ENCODE data around the gene TICRR. TPM values are rescaled to one million over a fixed set of nuclear protein-coding genes. Genes with fewer than 3 reads are reported as not detected.

Gene TICRR
- total and polyA plus RNA-seq, 2 of the 13 experiments (the other 11 are each of a cell fraction or from before 2014, with no cell fraction given): 4.1 to 14.3 TPM

GRCh38 chr15:89553632-89554031 lies 21.6 kb upstream of the TICRR start:
- Histone ChIP-seq H3K9ac (ENCODE audit: insufficient read depth, low read depth, low read length) (no peak overlapping the region), H4K20me1 (ENCODE audit: insufficient read depth, low read length) (no peaks in the 10 kb centered on the region), H3K79me2 (ENCODE audit: insufficient read depth, low read length) (no peaks in the 10 kb centered on the region), H3K27me3 (ENCODE audit: control insufficient read depth in 1 of 2, insufficient read depth in 2 of 2, low read length in 2 of 2) (peaks cover 1 to 13% of the 10 kb centered on the region in 2 experiments; a peak in 2 of 5 replicates), H3K4me3 (replicated peaks in 1 of 3; ENCODE audit: insufficient read depth in 1 of 3, low read depth in 2 of 3, low read length in 3 of 3) (no peak overlapping the region), H3K9me3 (ENCODE audit: low read length) (no peaks in the 10 kb centered on the region), H3K36me3 (replicated peaks in 1 of 2; ENCODE audit: control insufficient read depth in 1 of 2, insufficient read depth in 2 of 2, low read length in 2 of 2) (no peaks in the 10 kb centered on the region), H3K4me2 (ENCODE audit: low read depth, low read length) (no peak overlapping the region), H2AFZ (ENCODE audit: low read length) (no peak overlapping the region), H3K27ac (ENCODE audit: extremely low read length, insufficient read depth, low read length) (no peak overlapping the region), H3K4me1 (ENCODE audit: insufficient read depth, low read length) (0 out of 2 replicates have a peak, but pooled peaks cover 8% of the 10 kb centered on the region)
- POLR2A ChIA-PET: no interaction called here
- CTCF ChIA-PET (ENCODE audit: low intra/inter-chr PET ratio, low total read pairs): no interaction called here
- TF ChIP-seq NFYC (CRISPR knock-in tag; IDR thresholded peaks at IDR 0.05) (no peak), PATZ1 (CRISPR knock-in tag; IDR thresholded peaks at IDR 0.05) (peak; percentile 41; the same call in 1 of the 2 replicates)
- FAIRE-seq (no peak), DNase-seq (ENCODE audit: low spot score) (no peak), ATAC-seq (peak; percentile 73)
- no TSS peak for BruUV-seq (replicated peaks)
- in situ Hi-C loops (cut with HindIII; ENCODE audit: extremely low pct_ligation_motif_present, low pct_unique_long_range_greater_than_20kb) (loop anchor here (5.0 kb wide), 1 partner anchor 56 kb away; the partner anchor contains the start of gene RHCG), intact Hi-C loops (cut with micrococcal nuclease; ENCODE audit: unreplicated experiment) (loop anchor here (2.0 kb wide), 1 partner anchor 57 kb away; the partner anchor contains the start of gene RHCG)
- WGBS (ENCODE audit: low lambda C conversion rate): 33% methylated on average over 3 of the region's 3 CpGs

- no peak overlapping the region for H3K4me2 ChIP-seq (ENCODE audit: low read depth, low read length)
- DNase-seq (ENCODE audit: low spot score) (no peak), FAIRE-seq (no peak), ATAC-seq (peak; percentile 71)
- no peak overlapping the region for H2AFZ ChIP-seq (ENCODE audit: low read length)
- peaks cover 1 to 10% of the 10 kb centered on the region in 2 experiments; a peak in 1 of 5 replicates for H3K27me3 ChIP-seq (ENCODE audit: control insufficient read depth in 1 of 2, insufficient read depth in 2 of 2, low read length in 2 of 2)
- no peaks in the 10 kb centered on the region for H4K20me1 ChIP-seq (ENCODE audit: insufficient read depth, low read length)
- in situ Hi-C loops (cut with HindIII; ENCODE audit: extremely low pct_ligation_motif_present, low pct_unique_long_range_greater_than_20kb): loop anchor here (5.0 kb wide), 1 partner anchor 57 kb away; the partner anchor contains the start of gene RHCG
- H3K27ac ChIP-seq (ENCODE audit: extremely low read length, insufficient read depth, low read length): no peak overlapping the region
- H3K79me2 ChIP-seq (ENCODE audit: insufficient read depth, low read length): no peaks in the 10 kb centered on the region
- 0 out of 2 replicates have a peak, but pooled peaks cover 8% of the 10 kb centered on the region for H3K4me1 ChIP-seq (ENCODE audit: insufficient read depth, low read length)
- H3K4me3 ChIP-seq (replicated peaks in 1 of 3; ENCODE audit: insufficient read depth in 1 of 3, low read depth in 2 of 3, low read length in 3 of 3): no peak overlapping the region
- H3K9ac ChIP-seq (ENCODE audit: insufficient read depth, low read depth, low read length): no peak overlapping the region
- H3K9me3 ChIP-seq (ENCODE audit: low read length): no peaks in the 10 kb centered on the region
- no peaks in the 10 kb centered on the region for H3K36me3 ChIP-seq (replicated peaks in 1 of 2; ENCODE audit: control insufficient read depth in 1 of 2, insufficient read depth in 2 of 2, low read length in 2 of 2)
- intact Hi-C loops (cut with micrococcal nuclease; ENCODE audit: unreplicated experiment): loop anchor here (2.0 kb wide), 1 partner anchor 57 kb away; the partner anchor contains the start of gene RHCG
- CTCF ChIA-PET (ENCODE audit: low intra/inter-chr PET ratio, low total read pairs): no interaction called here
- BruUV-seq (replicated peaks): no TSS peak
- 7% methylated on average over 4 of the region's 7 CpGs for WGBS (ENCODE audit: low lambda C conversion rate)
- POLR2A ChIA-PET: no interaction called here
- TF ChIP-seq ZSCAN30 (CRISPR knock-in tag; IDR thresholded peaks at IDR 0.05) (no peak), MXI1 (IDR thresholded peaks at IDR 0.05; ENCODE audit: borderline replicate concordance, low read depth, low read length) (no peak), IKZF4 (CRISPR knock-in tag; IDR thresholded peaks at IDR 0.05; ENCODE audit: borderline replicate concordance, low read depth, not compliant biosample characterization) (no peak), ZNF180 (CRISPR knock-in tag; IDR thresholded peaks at IDR 0.05; ENCODE audit: borderline replicate concordance, low read depth) (no peak), ZNF550 (CRISPR knock-in tag; IDR thresholded peaks at IDR 0.05; ENCODE audit: borderline replicate concordance) (no peak), GABPA (IDR thresholded peaks at IDR 0.05; ENCODE audit: low read depth, low read length) (no peak), GABPA (CRISPR knock-in tag; IDR thresholded peaks at IDR 0.05; ENCODE audit: low read depth) (no peak), KMT2B (CRISPR knock-in tag; IDR thresholded peaks at IDR 0.05) (no peak), ZC3H4 (CRISPR knock-in tag; IDR thresholded peaks at IDR 0.05; ENCODE audit: borderline replicate concordance) (no peak), ISX (CRISPR knock-in tag; conservative IDR thresholded peaks at IDR 0.05) (no peak), POLR2AphosphoS2 (IDR thresholded peaks at IDR 0.05; ENCODE audit: low read depth, low read length) (no peak), MZF1 (CRISPR knock-in tag; IDR thresholded peaks at IDR 0.05; ENCODE audit: borderline replicate concordance) (no peak), CBX1 (IDR thresholded peaks at IDR 0.05; ENCODE audit: low read depth) (no peak), ZNF362 (CRISPR knock-in tag; IDR thresholded peaks at IDR 0.05; ENCODE audit: borderline replicate concordance) (no peak), ZNF572 (CRISPR knock-in tag; IDR thresholded peaks at IDR 0.05) (no peak)
Measured at GRCh38 chr15:89554247-89554646, 21.0 kb upstream of the TICRR start.
